ENCODE data around the gene HOXB4.

The HOXB4 gene

DNA sequence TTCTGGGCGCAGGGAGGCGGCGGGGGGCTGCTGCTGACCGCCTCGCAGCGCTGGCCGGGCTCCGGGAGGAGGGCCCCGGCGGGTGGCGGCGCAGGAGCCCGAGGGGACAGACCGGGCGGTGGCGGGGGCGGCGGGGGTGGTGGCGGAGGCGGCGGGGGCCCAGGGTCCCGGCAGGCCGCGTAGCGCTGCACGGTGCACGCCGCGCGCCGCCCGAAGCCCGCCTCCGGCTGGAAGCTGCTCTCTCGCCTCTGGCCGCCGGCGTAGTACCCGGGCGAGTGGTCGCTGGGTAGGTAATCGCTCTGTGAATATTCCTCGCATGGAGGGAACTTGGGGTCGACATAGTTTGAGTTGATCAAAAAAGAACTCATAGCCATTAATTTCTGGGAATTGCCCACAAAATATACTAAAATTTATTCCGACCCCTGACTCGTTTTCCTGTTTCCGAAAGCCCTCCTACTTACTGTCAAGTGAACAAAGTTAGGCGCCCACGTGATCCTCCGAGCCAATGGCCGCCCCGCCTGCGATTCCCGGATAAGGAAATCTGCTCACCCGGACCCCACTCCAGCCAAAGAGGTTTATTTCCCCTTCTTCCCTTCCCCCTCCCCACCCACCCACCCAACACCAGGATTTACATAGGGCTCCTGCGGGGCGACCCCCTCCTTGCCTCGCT, at the start of gene HOXB4:
TSS of gene HOXB4 (minus strand) at position 405 of the 670 bp plus-strand sequence. CDS start at position 374, 31 bp downstream.
- peak; percentile 56 for DNase-seq

DNA sequence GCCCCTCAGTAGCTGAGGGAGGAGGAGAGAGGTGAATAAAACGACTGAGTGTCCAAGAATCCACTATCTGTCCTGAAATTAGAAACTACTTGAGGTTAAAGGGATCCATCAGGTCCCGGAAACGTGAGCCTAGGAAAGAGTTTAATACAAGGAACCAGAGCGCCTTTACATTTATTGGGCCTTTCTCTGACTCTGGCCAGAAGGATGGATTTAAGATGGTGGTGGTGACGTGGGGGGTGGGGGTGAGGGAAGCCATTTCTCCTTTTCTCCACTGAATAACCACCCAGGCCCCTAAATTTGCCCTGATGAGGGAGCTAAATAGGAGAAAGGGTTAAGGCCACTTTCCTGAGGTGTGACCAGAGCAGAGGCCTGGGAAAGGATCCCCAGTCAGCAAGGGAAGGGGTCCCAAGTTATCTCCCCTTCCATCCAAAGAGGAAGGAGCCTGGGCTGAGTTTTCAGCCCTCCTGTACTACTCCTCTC, 49.0 kb upstream of the HOXB4 start:
- DNase-seq = no peak

DNA sequence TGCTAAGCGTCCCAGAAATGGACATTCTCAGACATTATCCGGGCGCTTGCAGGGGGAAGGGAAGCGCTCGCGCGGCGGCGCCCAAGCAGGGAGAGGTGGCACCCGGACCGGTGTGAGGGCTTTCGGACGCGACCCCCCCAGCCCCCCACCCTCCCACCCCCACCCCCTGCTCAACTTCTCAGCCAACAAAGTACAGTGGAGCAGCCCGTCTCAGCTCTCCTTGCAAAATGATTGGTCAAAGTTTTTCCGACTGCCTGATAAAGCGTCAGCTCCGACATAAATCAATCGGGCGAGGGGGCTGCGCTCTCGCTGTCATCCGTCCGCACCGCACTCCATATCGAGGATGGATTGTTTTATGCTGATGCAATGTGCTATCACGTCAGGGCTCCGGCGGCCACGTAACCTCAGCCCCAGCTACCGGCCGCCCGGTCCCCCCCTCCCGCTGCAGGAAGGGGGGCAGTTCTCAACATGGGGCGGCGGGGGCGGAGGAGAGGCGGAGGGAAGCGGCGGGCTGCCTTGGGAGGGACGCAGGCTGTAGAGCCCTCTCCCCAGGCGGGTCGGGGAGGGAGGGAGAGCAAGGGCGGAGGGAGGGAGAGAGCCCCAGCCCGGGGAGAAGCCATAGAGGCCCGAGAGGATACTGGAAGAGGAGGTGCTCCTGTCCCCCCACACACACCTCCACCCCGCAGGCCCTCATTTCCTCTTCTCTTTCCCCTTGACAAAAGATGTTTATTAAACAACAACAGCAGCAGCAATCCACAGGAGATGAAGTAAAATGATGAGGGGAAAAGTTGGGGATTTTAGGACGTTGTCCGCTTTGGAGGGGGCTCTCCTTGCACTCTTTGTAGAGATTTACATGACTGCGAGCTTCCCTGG, 48.3 kb upstream of the HOXB4 start, which contains the start of gene HOXB9:
TSS of gene HOXB9 (minus strand) at position 114 of the 873 bp plus-strand sequence. CDS start at position 25, 89 bp downstream.
- peak; percentile 47 for DNase-seq

DNA sequence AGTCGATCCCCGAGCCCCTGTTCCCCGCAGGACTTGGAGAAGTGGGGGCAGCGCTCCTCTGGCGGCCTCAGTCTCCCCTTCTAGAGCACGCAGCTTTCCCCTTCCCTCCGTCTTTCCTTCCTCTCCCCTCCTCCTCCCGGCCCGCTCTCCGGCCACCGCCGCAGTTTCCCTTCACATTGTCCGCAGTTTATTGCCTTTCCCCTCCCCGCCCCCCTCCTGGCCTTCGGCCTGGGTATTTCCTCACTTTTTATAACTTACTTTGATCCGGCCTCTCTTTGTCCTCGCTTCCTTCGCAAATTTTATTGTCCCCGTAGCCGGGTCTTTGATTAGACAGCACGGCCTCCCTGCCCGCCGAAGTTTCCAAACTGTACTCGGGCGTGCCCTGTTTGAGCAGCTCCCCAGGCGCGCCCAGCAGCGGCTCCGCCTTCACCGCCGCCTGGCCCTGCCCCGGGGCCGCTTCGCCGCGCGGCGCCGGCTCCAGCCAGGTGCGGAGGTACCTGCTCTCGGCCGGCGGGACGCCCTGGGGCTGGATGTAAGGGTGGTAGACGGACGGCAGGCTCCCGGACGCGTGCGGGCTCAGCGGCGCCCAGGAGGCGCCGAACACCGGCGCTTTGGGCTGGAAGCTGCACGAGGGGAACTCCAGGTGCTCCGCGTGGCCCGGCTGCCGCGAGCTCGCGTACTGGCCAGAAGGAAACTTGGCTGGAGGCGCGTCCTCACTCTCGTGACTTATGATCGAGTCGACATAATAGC, 47.5 kb upstream of the HOXB4 start:
- no peak for DNase-seq

DNA sequence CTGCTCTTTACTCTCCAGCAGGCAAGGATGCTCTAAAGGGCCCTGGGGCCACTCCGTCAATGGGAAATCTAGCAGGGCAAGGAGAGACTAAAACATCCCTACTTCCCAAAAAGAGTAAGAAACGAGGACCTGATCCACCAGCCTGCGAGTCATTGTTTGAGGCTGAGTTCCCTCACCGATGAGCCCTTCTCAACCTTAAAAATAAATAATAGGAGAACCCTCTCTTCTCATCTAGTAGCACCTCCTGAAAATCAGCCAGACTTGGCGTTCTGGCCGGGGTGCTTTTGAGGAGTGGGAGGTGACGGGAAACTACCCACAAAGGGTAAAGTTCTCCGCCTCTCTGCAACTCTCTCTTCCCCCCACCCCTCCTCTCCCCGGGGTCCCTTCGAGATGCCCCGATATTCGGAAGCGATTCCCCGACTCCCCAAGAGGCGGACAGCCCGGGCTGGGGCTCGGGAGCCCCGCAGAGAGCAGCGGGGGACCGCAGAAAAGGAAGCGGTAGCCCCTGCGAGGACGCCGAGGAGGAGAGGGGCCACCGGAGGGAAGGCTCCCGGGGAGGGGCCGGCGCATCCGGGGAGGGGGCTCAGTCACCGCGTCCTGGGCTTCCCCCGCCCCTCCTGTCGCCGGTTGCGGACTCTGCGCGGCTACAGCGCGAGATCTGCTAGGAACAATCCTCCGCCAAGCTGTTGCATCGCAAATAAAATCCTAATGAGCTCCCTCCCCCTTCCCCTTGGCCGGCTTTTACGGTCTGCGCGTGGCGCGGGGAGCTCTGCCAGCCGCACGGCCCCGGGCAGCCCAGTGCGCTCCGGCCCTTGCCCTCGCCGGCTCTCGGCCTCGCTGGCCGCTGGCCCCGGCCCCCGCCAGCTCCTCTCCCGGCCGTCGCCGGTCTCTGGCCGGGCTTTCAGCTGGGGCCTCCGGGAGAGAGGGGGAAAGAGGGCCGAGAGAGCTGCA, 46.7 kb upstream of the HOXB4 start:
- DNase-seq = no peak

DNA sequence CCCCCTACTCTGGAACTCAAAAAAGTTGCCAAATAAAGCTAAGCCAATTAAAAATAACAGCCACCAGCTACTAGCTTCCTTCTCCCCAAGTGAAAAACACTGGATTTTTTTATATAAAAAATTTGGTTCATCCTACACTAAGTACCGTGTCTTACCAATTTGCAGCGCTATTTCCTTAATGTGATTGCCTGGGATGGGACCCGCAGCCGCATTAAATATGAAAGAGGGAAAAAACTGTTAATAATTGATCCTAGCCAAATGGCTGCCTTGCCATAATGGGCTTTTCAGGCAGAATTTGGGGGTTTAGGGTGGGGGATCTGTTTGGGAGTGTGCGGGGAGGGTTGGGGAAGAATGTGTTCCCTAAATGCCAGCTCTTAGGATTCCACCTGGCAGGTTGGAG, 46.0 kb upstream of the HOXB4 start:
- DNase-seq = no peak

DNA sequence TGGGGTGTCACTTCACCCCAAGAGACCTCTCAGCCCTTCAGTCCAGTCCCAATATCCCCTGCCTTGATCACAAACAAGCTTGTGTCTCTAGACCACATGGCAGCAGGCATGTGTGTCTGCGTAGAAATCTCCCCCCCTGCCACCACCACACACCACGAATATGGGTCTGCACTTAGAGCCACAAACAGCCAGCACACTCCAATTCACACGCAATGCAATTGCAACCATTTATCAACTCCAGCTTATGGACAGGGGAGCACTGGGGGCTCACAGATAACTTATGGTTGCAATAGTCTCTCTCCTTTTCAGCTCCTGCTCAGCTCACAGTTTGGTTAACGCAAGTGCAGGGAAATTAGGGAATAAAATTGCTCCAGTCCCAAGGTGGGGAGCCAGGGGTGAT, 45.4 kb upstream of the HOXB4 start:
- DNase-seq = no peak

DNA sequence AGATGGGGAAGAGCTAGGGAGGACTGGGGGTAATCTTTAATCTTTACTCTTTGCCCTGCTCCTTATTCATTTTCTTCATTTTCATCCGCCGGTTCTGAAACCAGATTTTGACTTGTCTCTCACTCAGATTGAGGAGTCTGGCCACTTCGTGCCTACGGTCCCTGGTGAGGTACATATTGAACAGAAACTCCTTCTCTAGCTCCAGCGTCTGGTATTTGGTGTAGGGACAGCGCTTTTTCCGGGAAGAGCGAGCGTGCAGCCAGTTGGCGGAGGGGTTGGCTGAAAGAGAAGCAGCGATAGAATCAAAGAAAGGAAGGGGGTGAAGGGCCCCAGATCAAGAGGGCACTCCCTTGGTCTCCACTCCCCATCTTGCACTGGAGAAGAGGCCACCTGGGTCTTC, 44.7 kb upstream of the HOXB4 start:
- no peak for DNase-seq

DNA sequence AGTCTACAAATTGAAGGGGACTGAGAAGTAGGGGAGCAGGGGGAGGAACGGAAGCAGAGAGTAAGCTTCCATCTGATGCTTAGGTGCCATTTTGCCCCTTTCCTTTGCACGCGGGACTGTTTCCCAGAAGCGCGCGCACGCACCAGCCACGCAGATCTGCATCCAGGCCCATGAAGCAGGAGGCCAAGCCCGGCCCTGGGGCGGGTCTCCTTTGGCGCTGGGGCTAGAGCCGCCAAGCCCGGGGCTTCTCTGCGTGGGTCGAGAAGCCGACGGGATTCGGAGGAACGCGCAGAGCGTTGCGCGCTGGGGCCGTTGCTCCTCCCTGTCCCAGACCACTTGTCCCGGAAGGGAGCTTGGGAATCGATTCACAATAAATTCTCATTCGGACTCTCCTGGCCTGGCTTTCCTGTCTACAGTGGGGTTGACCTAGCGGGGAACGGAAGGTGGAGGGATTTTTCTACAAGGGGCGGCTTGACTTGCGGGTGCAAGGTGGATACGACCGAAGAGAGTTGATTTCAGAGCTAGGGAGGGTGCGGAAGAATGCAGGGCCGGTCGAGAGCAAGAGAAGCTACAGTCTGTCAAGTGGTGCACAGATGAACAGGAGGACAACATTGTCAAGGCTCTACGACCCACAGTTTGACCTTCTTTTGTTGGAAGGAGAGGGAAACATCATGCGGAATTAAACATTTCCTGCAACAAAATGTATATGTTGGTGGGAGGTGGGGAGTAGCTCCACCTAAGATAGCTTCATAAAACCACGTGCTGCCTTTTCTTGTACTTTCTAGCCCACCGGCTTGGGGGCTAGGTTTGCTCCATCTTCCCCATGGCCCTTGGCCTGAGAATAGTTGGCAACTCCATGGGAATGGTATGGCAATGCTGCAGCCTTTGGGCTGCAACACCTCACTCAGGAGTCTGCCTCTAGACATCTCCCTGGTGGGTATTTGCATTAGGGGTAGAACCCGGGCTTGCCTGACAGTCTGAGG, 43.6 kb upstream of the HOXB4 start:
- no peak for DNase-seq

DNA sequence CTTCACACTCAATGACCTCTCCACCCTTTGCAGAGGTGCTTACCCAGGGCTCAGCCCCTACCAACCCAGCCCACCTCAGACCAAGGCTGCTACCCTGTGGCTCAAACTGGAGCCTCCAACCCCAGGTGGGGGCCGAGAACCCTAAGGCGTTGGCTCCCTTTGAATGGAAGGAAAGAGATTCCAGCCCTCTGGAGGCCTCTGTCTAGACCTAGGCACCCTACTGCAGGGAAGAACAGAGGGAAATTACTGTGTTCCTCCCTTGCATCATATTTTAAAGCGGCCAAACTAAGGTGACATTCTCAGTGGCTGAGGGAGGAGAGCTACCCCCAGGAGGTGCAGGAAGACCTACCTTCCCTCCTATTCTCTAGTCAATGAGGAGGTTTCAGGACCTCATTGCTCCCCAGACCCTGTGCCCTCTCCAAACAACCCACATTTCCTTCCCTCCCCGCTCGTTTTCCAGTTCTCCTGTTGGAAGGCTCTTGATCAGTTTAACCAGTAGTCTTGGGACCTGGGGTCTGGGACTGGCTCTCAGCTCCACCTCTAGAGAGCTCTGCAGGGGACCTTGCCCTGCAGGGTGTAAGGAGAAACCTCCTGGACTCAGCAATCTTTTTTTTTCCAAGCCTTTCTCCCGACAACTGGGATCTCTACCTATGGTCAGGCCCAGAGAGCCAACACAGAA, 42.5 kb upstream of the HOXB4 start:
- no peak for DNase-seq

DNA sequence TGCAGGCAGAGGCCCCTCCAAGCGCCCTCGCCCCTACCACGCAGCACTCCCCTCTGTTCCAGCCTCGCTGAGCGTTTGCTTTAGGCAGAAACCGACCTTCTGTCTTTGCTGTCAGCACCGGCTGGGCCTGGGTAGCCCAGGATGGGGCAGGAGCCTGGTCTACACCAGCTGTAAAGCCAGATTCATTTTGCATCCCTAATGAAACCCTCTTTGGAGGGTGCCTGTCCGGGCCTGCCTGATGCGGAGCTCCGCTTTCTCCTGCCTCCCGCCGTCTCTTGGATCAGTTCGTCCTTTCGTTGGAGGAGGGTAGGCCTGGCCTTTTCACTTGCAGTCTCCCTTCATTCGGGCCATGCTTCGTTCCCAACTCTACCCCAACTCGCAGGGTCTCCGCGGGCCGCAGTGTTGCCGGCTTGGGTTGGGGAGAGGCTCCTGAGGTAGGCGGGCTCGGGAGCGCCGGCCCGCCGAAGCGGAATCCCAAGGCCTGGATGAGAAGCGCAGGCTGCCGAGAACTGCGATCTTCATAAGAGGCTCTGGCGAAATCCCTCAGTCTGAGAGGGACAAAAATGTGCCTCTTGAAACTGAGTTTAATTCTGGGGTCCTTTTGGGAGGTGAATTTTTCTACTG, 41.8 kb upstream of the HOXB4 start:
- no peak for DNase-seq

DNA sequence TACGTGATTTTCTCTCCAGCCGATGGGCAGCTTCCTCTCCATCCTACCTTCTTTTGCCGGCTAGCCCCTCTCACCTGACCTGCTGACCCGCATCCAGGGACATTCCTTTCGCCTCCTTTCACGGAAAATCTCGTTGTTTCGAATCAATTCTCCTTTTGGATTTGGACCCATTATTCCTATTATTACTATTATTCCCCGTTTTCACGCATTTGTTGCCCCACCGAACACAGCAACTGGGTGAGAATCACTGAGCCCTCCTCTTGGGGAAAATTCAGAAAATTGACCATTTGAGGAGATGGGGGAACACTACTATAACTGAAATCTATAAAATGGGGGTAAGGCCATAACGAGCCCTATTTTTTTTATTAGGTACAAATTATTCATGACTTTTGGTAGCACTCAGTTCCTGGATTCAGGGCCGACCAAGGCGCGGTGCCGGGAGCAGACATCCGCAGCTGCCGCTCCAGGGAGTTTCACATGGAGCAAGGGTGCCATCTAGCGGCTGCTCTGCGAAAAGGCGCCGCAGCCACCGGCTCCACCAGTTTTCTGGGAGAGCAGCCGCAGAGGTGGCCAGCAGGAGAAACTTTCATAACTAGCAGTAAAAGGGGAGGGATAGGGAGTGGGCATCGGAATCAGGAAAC, 40.2 kb upstream of the HOXB4 start:
- peak; percentile 81 for DNase-seq

DNA sequence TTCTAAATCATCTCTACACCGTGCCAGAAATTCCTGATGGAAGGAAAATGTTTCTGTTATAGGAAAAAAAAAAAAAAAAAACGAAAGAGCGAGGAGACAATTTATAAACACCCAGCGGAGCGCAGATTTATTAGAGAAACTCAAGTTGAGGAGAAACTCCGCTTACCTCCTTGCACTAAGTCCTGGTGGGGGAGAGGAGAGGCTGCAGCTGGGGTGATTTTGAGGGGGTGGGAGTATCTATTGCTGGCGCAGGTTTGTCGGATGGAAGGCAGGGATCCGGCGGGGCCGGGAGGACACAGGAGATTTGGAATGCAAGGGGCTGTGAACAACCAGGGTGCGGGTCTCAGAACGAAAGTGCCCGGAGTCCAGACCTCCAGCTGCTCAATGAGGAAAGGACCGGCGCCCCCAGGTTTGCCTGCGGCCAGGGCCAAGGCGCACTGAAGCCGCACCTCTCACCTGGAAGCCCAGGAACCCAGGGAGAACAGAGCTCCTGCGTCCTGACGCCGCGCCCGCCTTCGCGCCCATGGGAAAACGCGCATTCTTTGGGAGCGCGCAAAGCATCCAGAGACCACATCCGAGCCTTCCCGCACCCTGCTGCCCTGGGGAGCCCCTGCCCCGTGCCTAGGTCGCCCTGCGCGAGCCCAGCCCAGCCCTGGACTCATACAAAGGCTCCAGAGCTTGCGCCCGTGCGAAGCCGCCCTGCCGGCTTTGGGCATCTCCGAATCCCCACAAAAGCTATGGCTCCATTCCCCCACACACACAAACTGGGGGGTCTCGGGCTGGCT, 39.5 kb upstream of the HOXB4 start:
- no peak for DNase-seq

DNA sequence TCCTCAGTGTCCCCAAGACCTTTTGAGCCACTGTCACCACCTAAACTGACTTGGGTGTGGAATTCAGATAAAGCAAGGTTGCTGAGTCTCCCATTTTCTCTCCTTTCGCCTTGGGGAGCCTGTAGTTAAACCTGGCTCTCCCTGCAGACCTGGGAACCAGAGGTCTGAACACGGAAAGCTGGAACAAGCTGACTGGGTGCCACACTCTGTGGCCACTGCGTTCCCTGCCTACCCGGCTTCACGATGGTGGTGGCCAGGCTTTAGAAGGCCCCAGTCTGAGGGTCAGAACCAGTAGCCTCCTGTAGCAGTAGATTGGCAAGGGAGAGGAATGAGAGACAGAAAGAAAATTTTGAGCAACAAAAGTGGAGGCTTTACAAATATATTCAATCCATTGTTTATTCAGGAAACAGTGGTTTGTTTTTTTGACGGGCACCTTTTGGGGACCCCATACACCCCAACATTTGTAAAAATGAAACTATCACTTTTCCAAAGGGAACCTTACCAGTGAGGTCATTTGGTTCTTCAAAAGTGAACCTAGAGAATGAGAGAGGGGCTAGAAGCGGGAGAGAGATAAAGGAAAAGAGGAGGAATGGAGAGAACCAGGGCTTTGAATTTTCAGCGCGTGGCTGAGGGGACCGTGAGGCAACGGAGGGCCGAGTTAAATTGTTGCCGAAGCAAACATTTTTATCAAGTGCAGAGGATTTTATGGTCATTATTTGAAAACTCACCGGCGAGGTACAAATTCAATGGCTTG, 38.7 kb upstream of the HOXB4 start:
- DNase-seq = no peak

DNA sequence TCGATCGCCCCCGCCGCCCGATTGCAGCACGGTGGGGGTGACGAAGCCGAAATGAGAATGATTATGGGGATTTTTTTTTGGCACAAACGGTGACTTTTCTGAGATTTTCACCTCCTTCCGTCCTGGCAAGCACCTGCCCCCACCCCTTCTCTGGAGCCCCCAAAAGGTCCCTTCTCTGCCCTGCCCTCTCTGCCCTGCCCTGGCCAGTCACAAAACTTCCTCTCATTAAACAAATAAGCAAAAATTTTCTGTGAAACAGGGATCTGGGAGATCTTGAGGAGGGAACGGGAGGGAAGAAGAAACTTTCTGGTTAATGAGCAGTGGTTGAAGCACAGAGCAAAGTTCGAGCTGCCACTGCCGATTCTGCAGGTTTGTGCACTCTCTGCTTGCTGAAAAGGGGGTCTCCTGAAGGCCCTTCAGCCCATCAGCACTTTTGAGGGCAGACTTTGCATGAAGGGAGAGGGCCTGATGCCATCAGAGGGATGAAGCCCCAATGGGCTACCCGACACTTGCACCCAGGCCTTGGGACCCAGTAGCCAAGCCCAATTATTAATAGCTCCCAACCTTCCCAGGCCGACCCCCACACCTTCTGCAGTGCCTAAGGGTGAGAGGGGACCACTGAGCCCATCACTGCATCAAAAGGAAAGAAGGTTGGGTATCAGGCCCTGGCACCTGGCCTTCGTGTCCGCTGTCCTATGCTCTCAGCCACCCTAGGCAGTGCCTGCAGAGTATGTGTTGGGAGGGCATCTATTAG, 38.0 kb upstream of the HOXB4 start:
- no peak for DNase-seq

DNA sequence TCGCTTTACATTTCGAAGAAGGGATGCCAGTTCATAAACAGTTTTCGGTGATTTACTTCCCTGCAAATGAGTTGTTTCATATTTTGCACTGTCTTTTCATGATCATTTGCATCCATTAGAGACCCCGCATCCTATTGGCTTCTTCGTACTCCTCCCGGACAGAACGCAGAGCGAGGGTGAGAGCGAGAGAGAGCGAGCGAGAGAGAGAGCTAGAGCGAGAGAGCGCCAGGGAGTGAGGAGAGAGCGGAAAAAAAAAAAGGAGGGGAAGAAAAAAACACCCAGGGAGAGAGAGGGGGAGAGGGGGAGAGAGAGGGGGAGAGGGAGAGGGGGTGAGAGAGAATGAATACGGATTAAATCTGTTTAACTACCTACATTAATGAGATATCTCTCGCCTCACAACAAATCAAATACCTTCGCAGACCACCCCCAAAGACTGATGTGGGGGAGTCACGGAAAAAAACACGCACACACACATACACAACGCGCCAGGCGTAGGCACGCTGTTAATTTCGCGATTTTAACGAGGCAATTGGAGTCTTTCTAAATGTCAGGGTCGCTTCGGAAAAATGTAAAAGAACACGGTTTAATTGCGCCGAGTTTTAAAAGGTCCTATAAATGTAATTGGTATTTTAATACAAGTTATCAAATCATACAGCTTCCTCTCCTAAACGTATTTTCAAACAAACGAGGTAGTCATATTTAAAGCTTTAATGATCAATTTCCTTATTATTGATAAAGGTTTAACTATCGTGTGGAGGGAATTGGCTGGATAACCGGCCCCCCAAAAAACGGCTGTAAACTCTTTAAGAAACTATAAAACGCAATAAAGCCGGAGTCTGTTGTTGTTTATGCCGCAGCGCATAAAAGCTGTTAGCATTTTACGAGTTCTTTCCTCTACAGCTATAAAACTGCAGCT, 37.2 kb upstream of the HOXB4 start, which contains the start of gene HOXB8:
TSS of gene HOXB8 (minus strand) at position 246 of the 916 bp plus-strand sequence. CDS start 588 bp downstream, outside the sequence.
- DNase-seq = no peak
